Measurements from ENCODE around the gene ITGA7. TPM values are rescaled to one million over a fixed set of nuclear protein-coding genes. Genes with fewer than 3 reads are reported as not detected.

The ITGA7 gene
- total RNA-seq, 2 donors from 2014 or later, result 11.4 to 52.1 TPM

GRCh38 chr12:55746174-55746912 lies 38.6 kb upstream of the ITGA7 start:
- TF ChIP-seq POLR2A (IDR thresholded peaks at IDR 0.05) (no peak), CTCF (IDR thresholded peaks at IDR 0.05) (no peak)
- peaks cover 23% of the 10 kb centered on the region for H3K4me1 ChIP-seq
- DNase-seq (no peak), ATAC-seq (no peak)
- H3K27ac ChIP-seq, result no peak overlapping the region
- H3K27me3 ChIP-seq, result no peaks in the 10 kb centered on the region
- WGBS, 2 donors, result 33 to 36% methylated on average over 3 of the region's 3 CpGs
- peaks cover 0 to 1% of the 10 kb centered on the region in 2 donors for H3K36me3 ChIP-seq (replicated peaks in 1 of 2; ENCODE audit: insufficient read depth in 1 of 2, low read depth in 2 of 2)
- intact Hi-C loops (cut with DNase I), result loop anchor here (10.0 kb wide), 3 partner anchors 78 to 288 kb away; partner anchors contain the start of gene DNAJC14
- H3K9me3 ChIP-seq, result no peaks in the 10 kb centered on the region
- no peak overlapping the region for H3K4me3 ChIP-seq

GRCh38 chr12:55745361-55746173 lies 37.9 kb upstream of the ITGA7 start:
- ATAC-seq, result peak; percentile 19
- 19 to 29% methylated on average over 11 to 12 of the region's 13 CpGs for WGBS, 2 donors

DNA sequence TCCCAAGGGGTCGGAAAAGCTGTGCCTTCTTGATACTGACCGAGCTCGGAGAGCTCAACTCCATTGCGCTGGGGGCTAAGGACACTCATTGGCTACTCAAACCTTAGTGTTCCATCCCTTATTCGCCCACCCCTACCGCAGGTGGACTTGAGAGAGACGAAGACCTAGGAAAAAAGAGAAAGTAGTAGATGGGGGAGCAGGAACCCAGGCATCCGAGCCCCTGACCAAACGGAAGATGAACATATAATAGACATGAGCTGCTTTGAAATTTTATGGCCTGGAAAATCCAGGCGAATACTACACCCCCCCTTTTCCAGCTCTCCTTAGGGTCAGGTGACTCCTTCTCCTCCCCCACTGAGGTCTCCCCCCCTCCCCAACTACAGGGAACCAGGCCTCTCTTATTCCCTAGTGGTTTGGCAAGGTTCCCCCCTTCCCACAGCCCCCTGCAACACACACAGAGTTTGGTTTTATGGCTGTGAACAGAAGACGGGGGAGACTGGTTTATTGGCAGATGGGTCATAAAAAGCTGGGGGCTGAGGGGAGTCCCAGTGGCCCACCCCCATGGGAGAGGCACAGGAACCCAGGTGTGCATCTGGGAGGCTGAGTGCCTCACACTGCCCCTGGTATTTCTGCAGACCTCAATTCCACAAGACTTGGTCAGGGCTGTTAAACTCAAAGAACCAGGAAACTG lies 36.8 kb upstream of the ITGA7 start:
- 24 to 36% methylated on average over 10 to 11 of the region's 11 CpGs for WGBS, 2 donors
- Histone ChIP-seq H3K36me3 (replicated peaks in 1 of 2; ENCODE audit: insufficient read depth in 1 of 2, low read depth in 2 of 2) (no peaks in the 10 kb centered on the region), H3K27ac (no peak overlapping the region), H3K27me3 (no peaks in the 10 kb centered on the region), H3K9me3 (no peaks in the 10 kb centered on the region), H3K4me1 (peaks cover 23% of the 10 kb centered on the region), H3K4me3 (no peak overlapping the region)
- intact Hi-C loops (cut with DNase I), result loop anchor here (10.0 kb wide), 3 partner anchors 80 to 290 kb away; partner anchors contain the start of gene DNAJC14
- TF ChIP-seq CTCF (IDR thresholded peaks at IDR 0.05) (no peak), POLR2A (IDR thresholded peaks at IDR 0.05) (no peak)
- ATAC-seq (no peak), DNase-seq (no peak)

More at GRCh38 chr12:55745361-55746173, 37.9 kb upstream of the ITGA7 start:
- Histone ChIP-seq H3K4me1 (peaks cover 23% of the 10 kb centered on the region), H3K27me3 (no peaks in the 10 kb centered on the region), H3K36me3 (replicated peaks in 1 of 2; ENCODE audit: insufficient read depth in 1 of 2, low read depth in 2 of 2) (no peaks in the 10 kb centered on the region), H3K27ac (peak overlapping the region in 1 of 4 donors; percentile 3), H3K4me3 (no peak overlapping the region), H3K9me3 (no peaks in the 10 kb centered on the region)
- TF ChIP-seq CTCF (IDR thresholded peaks at IDR 0.05) (no peak), POLR2A (IDR thresholded peaks at IDR 0.05) (no peak)
- DNase-seq, result no peak
- intact Hi-C loops (cut with DNase I), result loop anchor here (10.0 kb wide), 3 partner anchors 79 to 289 kb away; partner anchors contain the start of gene DNAJC14

GRCh38 chr12:55743406-55744339 lies 36.0 kb upstream of the ITGA7 start:
- Histone ChIP-seq H3K4me3 (peak overlapping the region; percentile 28 to 31), H3K4me1 (peaks cover 23% of the 10 kb centered on the region), H3K27me3 (no peaks in the 10 kb centered on the region), H3K9me3 (no peaks in the 10 kb centered on the region), H3K36me3 (replicated peaks in 1 of 2; ENCODE audit: insufficient read depth in 1 of 2, low read depth in 2 of 2) (no peaks in the 10 kb centered on the region), H3K27ac (peak overlapping the region in 2 of 4 donors; percentile 6 to 32)
- peak; percentile 46 to 65 (median 62) for DNase-seq
- 0 to 2% methylated on average over 26 to 46 of the region's 73 CpGs for WGBS, 2 donors
- TF ChIP-seq CTCF (IDR thresholded peaks at IDR 0.05) (no peak), POLR2A (IDR thresholded peaks at IDR 0.05) (peak in 1 of 3 donors; percentile 8)
- intact Hi-C loops (cut with DNase I), result loop anchor here (10.0 kb wide), 3 partner anchors 81 to 291 kb away; partner anchors contain the start of gene DNAJC14
- peak; percentile 49 for ATAC-seq
